Uterus (tissue), 2 donors: ENCODE results near the gene MTPN.

Experiments
- POLR2A ChIP-seq, 2 donors: fragments of 450-650 bp; IDR thresholded peaks; one replicate each; pipeline ENCODE4 v1.6.1; 2016; ENCODE audit warnings: antibody characterized with exemption in 2 of 2, mild to moderate bottlenecking in 1 of 2, moderate library complexity in 1 of 2
- TF ChIP-seq, protein P1 (sequence below), 4 experiments: fragments of 200-600 bp in 2 of 4; fragments of 450-650 bp in 2 of 4; sonication (generic) in 2 of 4; IDR thresholded peaks; one replicate each; pipeline ENCODE4 v1.5.1; 2016 to 2019; ENCODE audit warnings: antibody characterized with exemption in 4 of 4, mild to moderate bottlenecking in 2 of 4, moderate library complexity in 1 of 4

DNA sequence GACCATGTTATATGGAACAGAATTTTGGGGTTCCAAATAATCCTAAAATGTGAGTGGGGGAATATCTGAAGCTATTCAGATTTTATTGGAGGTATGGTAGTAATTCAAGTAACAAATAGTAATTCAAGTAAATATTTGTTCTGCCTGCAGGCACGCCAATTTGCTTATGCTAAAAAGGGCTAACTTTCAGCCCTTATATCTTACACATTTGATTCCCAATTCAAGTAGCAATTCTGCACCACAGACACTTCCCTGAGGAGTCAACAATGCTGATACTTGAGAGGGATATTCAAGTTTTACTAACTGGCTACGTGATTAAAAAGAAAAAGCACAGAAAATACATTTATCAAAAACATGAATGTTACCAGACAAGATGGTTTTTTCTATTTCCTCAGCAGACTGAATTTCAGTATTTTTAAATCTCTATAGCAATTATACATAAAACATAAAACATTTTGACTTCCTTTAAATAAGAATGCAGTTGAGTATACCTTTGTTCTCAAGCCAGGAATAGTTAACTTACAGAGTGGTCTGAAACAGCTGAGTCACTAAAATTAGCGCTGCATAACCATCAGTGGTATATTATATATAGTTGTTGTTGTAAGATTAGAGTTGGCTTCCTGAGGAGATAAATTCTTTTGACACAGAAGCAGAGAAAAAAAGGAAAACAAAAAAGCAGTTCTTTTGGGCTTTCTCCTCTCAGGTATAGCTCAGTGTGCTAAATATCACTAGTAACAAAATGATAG lies 33.9 kb downstream of the MTPN start:
- TF ChIP-seq, protein P1, sequence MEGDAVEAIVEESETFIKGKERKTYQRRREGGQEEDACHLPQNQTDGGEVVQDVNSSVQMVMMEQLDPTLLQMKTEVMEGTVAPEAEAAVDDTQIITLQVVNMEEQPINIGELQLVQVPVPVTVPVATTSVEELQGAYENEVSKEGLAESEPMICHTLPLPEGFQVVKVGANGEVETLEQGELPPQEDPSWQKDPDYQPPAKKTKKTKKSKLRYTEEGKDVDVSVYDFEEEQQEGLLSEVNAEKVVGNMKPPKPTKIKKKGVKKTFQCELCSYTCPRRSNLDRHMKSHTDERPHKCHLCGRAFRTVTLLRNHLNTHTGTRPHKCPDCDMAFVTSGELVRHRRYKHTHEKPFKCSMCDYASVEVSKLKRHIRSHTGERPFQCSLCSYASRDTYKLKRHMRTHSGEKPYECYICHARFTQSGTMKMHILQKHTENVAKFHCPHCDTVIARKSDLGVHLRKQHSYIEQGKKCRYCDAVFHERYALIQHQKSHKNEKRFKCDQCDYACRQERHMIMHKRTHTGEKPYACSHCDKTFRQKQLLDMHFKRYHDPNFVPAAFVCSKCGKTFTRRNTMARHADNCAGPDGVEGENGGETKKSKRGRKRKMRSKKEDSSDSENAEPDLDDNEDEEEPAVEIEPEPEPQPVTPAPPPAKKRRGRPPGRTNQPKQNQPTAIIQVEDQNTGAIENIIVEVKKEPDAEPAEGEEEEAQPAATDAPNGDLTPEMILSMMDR (IDR thresholded peaks at IDR 0.05), result no peak
- TF ChIP-seq POLR2A (IDR thresholded peaks at IDR 0.05), result no peak
